Esophagus squamous epithelium (tissue), 4 donors: ENCODE results near the gene DUSP16.
"Not testable (repeated sequence)": the region's sequence is repeated elsewhere in the genome, so short reads cannot be mapped to it uniquely, and the experiment has no call there.

Source experiments
- CTCF ChIP-seq, 6 experiments: fragments of 450-650 bp in 4 of 6; fragments of 200-600 bp in 2 of 6; sonication (generic) in 2 of 6; IDR thresholded peaks; one replicate each; pipeline ENCODE4 v1.5.1; 2016 to 2019; ENCODE audit warnings: antibody characterized with exemption in 6 of 6, mild to moderate bottlenecking in 4 of 6, moderate library complexity in 4 of 6
- POLR2A ChIP-seq, 4 donors: fragments of 450-650 bp; IDR thresholded peaks; one replicate each; pipeline ENCODE4 v1.6.1; 2017; ENCODE audit warnings: antibody characterized with exemption in 4 of 4, mild to moderate bottlenecking in 4 of 4, moderate library complexity in 3 of 4

DNA sequence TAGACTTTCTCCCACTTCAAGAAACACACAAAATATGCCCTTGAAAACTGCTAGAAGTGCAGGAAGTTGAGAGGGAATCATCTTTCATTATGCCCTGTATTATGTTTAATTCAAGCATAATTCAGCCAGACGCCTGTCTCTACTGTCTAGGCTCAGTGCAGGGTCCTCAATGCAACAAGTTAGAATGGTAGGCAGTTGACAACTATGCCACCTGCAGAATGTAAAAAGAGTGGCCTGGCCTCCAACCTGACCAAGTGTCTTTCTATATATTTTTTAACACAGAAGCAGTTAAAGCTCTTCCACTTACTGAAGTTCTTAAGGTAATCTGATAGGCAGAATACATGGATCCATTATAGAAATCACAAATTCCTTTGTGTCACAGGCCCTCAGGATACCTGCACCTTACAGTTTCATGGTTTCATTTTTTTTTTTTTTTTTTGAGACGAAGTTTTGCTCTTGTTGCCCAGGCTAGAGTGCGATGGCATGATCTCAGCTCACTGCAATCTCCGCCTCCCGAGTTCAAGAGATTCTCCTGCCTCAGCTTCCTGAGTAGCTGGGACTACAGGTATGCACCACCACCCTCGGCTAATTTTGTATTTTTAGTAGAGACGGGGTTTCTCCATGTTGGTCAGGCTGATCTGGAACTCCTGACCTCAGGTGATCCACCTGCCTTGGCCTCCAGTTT lies 60.4 kb downstream of the DUSP16 start:
- not testable (repeated sequence) for TF ChIP-seq CTCF, POLR2A (IDR thresholded peaks at IDR 0.05)
